Upper lobe of right lung (tissue), 1 donor: ENCODE results near the gene NKX6-2. TPM values are rescaled to one million over a fixed set of nuclear protein-coding genes. Genes with fewer than 3 reads are reported as not detected.

Experiments used
- ATAC-seq: fragments of 200-7000 bp; cut with Tn5 transposase; one replicate; pipeline ENCODE4 v1.9.1; 2020; ENCODE audit warnings: mild to moderate bottlenecking, moderate library complexity
- DNase-seq: peaks from one replicate; pipeline ENCODE4 v3.0.0-alpha.2; 2020
- H3K27ac ChIP-seq: fragments of 200-600 bp; one replicate; pipeline ENCODE4 v1.8.0; 2022
- H3K27me3 ChIP-seq: fragments of 200-600 bp; one replicate; pipeline ENCODE4 v1.8.0; 2022; ENCODE audit warnings: mild to moderate bottlenecking
- H3K36me3 ChIP-seq: fragments of 200-600 bp; one replicate; pipeline ENCODE4 v1.8.0; 2022
- H3K4me1 ChIP-seq: fragments of 200-600 bp; one replicate; pipeline ENCODE4 v1.8.0; 2022
- H3K4me3 ChIP-seq: fragments of 200-600 bp; one replicate; pipeline ENCODE4 v1.8.0; 2022; ENCODE audit warnings: mild to moderate bottlenecking
- H3K9me3 ChIP-seq: fragments of 200-600 bp; one replicate; pipeline ENCODE4 v1.8.0; 2022
- CTCF ChIP-seq: fragments of 200-600 bp; IDR thresholded peaks from one replicate; pipeline ENCODE4 v1.8.0; 2022; ENCODE audit warnings: antibody characterized with exemption
- intact Hi-C: fragments of 100-400 bp; cut with DNase I; formaldehyde crosslinking; loops from one replicate; pipeline ENCODE4 v1.11.0; 2022
- total RNA-seq: library from RNA; stranded (reverse); fragmentation: NEBNext Ultra II Directional; extraction: Animal tissue kit (Norgen Biotek cat#: 25700); gene quantifications from one replicate; pipeline ENCODE4 v1.2.1, GENCODE V29; 2021
- donor health status: DM: no; HTN: yes; CAD: no; lungs with severe emphysema.

The NKX6-2 gene
- total RNA-seq, 1 donor from 2014 or later = not detected

GRCh38 chr10:132787495-132788179, 1.7 kb upstream of the NKX6-2 start:
- ATAC-seq (no peak), DNase-seq (no peak)
- peaks cover 66% of the 10 kb centered on the region for H3K27me3 ChIP-seq
- no peaks in the 10 kb centered on the region for H3K9me3 ChIP-seq
- intact Hi-C loops = no loop called here
- no peak for TF ChIP-seq CTCF
- H3K4me1 ChIP-seq = no peaks in the 10 kb centered on the region
- H3K4me3 ChIP-seq = no peak overlapping the region
- no peak overlapping the region for H3K27ac ChIP-seq
- peaks cover 5% of the 10 kb centered on the region for H3K36me3 ChIP-seq

GRCh38 chr10:132786884-132787494, 1.0 kb upstream of the NKX6-2 start:
- TF ChIP-seq CTCF = no peak
- Histone ChIP-seq H3K27me3 (peaks cover 66% of the 10 kb centered on the region), H3K9me3 (no peaks in the 10 kb centered on the region), H3K4me3 (no peak overlapping the region), H3K27ac (no peak overlapping the region), H3K36me3 (peaks cover 7% of the 10 kb centered on the region), H3K4me1 (no peaks in the 10 kb centered on the region)
- DNase-seq (no peak), ATAC-seq (no peak)
- intact Hi-C loops = no loop called here

DNA sequence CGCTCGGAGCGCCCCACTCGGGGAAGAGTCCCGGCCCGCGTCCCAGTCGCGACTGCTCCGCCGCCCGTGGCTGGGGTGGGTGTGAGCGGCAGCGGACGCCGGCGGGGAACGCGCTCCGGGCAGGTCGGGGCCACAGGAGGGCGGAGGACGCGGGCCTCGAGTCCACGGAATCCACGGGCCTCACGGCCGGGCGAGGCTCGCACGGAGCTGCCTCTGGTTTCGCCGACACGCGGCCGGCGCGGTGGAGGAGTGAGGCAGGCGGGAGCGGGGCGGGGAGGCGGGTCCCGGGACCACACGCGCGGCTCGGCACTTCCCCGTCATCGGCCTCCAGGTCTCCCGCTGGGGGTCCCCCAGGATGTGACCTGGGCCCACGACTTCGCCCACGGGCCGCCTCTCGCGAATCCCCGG, 533 bp upstream of the NKX6-2 start:
- Histone ChIP-seq H3K9me3 (no peaks in the 10 kb centered on the region), H3K27me3 (peaks cover 66% of the 10 kb centered on the region), H3K4me3 (no peak overlapping the region)

GRCh38 chr10:132784866-132785722, 853 bp downstream of the NKX6-2 start:
- Histone ChIP-seq H3K27me3 (peaks cover 59% of the 10 kb centered on the region), H3K36me3 (peaks cover 14% of the 10 kb centered on the region), H3K4me3 (no peak overlapping the region), H3K9me3 (no peaks in the 10 kb centered on the region), H3K4me1 (no peaks in the 10 kb centered on the region), H3K27ac (no peak overlapping the region)
- ATAC-seq = no peak
- intact Hi-C loops = no loop called here
- DNase-seq = no peak
- TF ChIP-seq CTCF = no peak

More for the DNA sequence above, 533 bp upstream of the NKX6-2 start:
- Histone ChIP-seq H3K27ac (no peak overlapping the region), H3K36me3 (peaks cover 12% of the 10 kb centered on the region), H3K4me1 (no peaks in the 10 kb centered on the region)
- TF ChIP-seq CTCF = no peak
- DNase-seq (no peak), ATAC-seq (no peak)
- intact Hi-C loops = no loop called here

- ATAC-seq (no peak), DNase-seq (no peak)
- Histone ChIP-seq H3K4me3 (no peak overlapping the region), H3K27me3 (peaks cover 50% of the 10 kb centered on the region), H3K4me1 (no peaks in the 10 kb centered on the region), H3K9me3 (no peaks in the 10 kb centered on the region), H3K27ac (no peak overlapping the region), H3K36me3 (peaks cover 14% of the 10 kb centered on the region)
- intact Hi-C loops = no loop called here
- TF ChIP-seq CTCF = no peak
Measured at GRCh38 chr10:132783940-132784865, 1.7 kb downstream of the NKX6-2 start.
